Esophagus muscularis mucosa (tissue), 2 donors: ENCODE data around the gene TXNL4A.
"Not testable (repeated sequence)": the region's sequence is repeated elsewhere in the genome, so short reads cannot be mapped to it uniquely, and the experiment has no call there.

ENCODE experiments used
- POLR2A ChIP-seq: fragments of 450-650 bp; IDR thresholded peaks from one replicate; pipeline ENCODE4 v1.6.1; 2017; ENCODE audit warnings: antibody characterized with exemption, moderate library complexity, mild to moderate bottlenecking, low read depth
- POLR2AphosphoS5 ChIP-seq, 2 donors: sonication (generic); formaldehyde crosslinking; IDR thresholded peaks; one replicate each; pipeline ENCODE4 v1.6.1; 2017; ENCODE audit warnings: antibody characterized with exemption in 2 of 2

DNA sequence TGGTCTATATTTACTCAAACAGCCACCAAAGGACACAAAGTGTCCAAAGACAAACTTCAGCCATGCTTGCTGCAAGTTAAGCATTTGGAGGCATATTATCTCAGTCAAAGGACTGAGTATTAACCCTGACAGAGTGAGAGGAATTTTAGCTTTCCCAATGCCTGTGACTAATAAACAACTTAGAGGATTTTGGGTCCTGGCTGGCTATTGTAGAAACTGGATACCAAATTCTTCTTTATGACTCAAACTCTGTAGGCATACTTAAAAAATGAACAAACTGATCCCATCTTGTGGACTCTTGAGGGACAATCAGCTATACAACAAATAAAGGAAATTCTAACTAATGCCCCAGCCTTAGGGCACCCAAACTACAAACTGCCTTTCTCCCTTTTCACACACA lies 39.4 kb upstream of the TXNL4A start:
- TF ChIP-seq POLR2AphosphoS5 (IDR thresholded peaks at IDR 0.05); POLR2A: not testable (repeated sequence)
